ENCODE results near the gene PFN3.
A peak's percentile ranks its signal among the peaks of the same experiment; 100 is the strongest.
"Not testable (repeated sequence)": the region's sequence is repeated elsewhere in the genome, so short reads cannot be mapped to it uniquely, and the experiment has no call there.

The PFN3 gene

GRCh38 chr5:177362292-177362609 lies 38.2 kb downstream of the PFN3 start:
- DNase-seq (ENCODE audit: extremely low read depth in 1 of 2, low read depth in 1 of 2): no peak

GRCh38 chr5:177361418-177362291 lies 38.8 kb downstream of the PFN3 start:
- no peak for DNase-seq (ENCODE audit: extremely low read depth in 1 of 2, low read depth in 1 of 2)

GRCh38 chr5:177360740-177361139 lies 39.7 kb downstream of the PFN3 start:
- not testable (repeated sequence) for DNase-seq (ENCODE audit: extremely low read depth in 1 of 2, low read depth in 1 of 2)

GRCh38 chr5:177359860-177360259 lies 40.6 kb downstream of the PFN3 start:
- DNase-seq (ENCODE audit: extremely low read depth in 1 of 2, low read depth in 1 of 2): no peak

- DNase-seq (ENCODE audit: extremely low read depth in 1 of 2, low read depth in 1 of 2): no peak
Measured at GRCh38 chr5:177359451-177359851, 41.0 kb downstream of the PFN3 start.

- DNase-seq (ENCODE audit: extremely low read depth in 1 of 2, low read depth in 1 of 2): no peak
Measured at GRCh38 chr5:177358370-177358819, 42.1 kb downstream of the PFN3 start.

- peak; percentile 32 to 45 for DNase-seq (ENCODE audit: extremely low read depth in 1 of 2, low read depth in 1 of 2)
Measured at GRCh38 chr5:177357459-177358351, 42.8 kb downstream of the PFN3 start, which contains the start of gene RGS14. RGS14 (plus strand) TSS chr5:177357924; CDS start chr5:177358025, 101 bp downstream.

- no peak for DNase-seq (ENCODE audit: extremely low read depth in 1 of 2, low read depth in 1 of 2)
Measured at GRCh38 chr5:177357146-177357458, 43.4 kb downstream of the PFN3 start.

GRCh38 chr5:177356746-177357145 lies 43.7 kb downstream of the PFN3 start:
- no peak for DNase-seq (ENCODE audit: extremely low read depth in 1 of 2, low read depth in 1 of 2)

- no peak for DNase-seq (ENCODE audit: extremely low read depth in 1 of 2, low read depth in 1 of 2)
Measured at GRCh38 chr5:177355868-177356168, 44.6 kb downstream of the PFN3 start.

GRCh38 chr5:177355162-177355867 lies 45.1 kb downstream of the PFN3 start:
- no peak for DNase-seq (ENCODE audit: extremely low read depth in 1 of 2, low read depth in 1 of 2)

- DNase-seq (ENCODE audit: extremely low read depth in 1 of 2, low read depth in 1 of 2): no peak
Measured at GRCh38 chr5:177354711-177355110, 45.8 kb downstream of the PFN3 start.

- no peak for DNase-seq (ENCODE audit: extremely low read depth in 1 of 2, low read depth in 1 of 2)
Measured at GRCh38 chr5:177354256-177354655, 46.2 kb downstream of the PFN3 start.

GRCh38 chr5:177353093-177353492 lies 47.4 kb downstream of the PFN3 start:
- DNase-seq (ENCODE audit: extremely low read depth in 1 of 2, low read depth in 1 of 2): no peak

- peak; percentile 77 to 81 for DNase-seq (ENCODE audit: extremely low read depth in 1 of 2, low read depth in 1 of 2)
Measured at GRCh38 chr5:177351392-177352329, 48.8 kb downstream of the PFN3 start, which contains the start of gene LMAN2. LMAN2 (minus strand) TSS chr5:177351668; CDS start chr5:177351647, 21 bp downstream.

- DNase-seq (ENCODE audit: extremely low read depth in 1 of 2, low read depth in 1 of 2): no peak
Measured at GRCh38 chr5:177350776-177351391, 49.6 kb downstream of the PFN3 start.
